EH (cell line): ENCODE data around the gene KAZN.

Experiments used
- DNase-seq: peaks from one replicate; pipeline ENCODE4 v3.0.0-alpha.2; 2015; ENCODE audit warnings: low read depth

KAZN gene

DNA sequence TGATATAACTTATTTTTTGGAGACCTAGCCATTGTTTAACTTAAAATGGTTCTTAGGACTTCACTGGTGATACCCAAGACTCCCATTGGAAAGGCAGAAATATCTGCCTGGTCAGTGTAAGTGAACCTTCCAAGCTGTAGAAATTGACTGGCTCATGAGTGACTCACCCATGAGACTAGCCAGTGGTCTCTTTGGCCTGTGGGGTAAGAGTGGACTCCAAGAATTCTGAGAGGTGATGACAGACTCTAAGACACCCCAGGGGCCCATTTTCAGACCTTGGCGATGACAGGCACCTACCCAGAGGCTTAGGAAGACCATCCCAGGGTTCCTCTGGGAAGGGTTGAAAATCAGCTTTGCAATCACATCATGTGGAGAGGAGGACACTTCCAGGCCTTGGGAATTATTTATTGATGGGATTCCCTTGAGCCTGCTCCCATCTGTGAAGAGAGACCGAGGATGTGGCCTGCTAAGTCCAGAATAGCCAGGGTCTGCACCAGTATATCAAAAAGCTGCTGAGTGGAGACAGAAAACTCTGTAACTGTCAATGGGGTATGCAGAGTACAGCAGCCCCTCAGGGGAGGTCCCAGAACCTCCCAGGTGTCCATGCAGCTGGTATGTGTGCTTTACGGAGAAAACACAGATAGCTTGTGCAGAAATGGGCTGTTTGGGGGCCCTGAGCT lies 78.9 kb downstream of the KAZN start:
- no peak for DNase-seq

DNA sequence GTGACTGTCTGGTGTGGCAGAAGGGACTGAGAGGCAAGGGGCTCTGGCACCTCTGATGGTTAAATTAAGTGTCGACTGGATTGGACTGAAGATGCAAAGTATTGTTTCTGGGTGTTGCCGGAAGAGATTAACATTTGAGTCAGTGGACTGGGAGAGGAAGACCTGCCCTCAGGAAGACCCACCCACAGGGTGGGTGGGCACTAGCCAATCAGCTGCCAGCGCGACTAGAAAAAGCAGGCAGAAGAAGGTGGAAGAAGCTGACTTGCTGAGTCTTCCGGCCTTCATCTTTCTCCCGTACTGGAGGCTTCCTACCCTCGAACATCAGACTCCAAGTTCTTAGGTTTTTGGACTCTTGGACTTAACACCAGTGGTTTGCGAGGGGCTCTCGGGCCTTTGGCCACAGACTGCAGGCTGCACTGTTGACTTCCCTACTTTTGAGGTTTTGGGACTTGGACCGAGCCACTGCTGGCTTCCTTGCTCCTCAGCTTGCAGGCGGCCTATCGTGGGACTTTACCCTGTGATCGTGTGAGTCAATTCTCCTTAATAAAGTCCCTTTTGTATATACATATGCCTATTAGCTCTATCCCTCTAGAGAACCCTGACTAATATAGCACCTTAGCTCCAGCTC lies 79.6 kb downstream of the KAZN start:
- DNase-seq = no peak

GRCh38 chr1:14679027-14679688 lies 80.7 kb downstream of the KAZN start:
- no peak for DNase-seq

DNA sequence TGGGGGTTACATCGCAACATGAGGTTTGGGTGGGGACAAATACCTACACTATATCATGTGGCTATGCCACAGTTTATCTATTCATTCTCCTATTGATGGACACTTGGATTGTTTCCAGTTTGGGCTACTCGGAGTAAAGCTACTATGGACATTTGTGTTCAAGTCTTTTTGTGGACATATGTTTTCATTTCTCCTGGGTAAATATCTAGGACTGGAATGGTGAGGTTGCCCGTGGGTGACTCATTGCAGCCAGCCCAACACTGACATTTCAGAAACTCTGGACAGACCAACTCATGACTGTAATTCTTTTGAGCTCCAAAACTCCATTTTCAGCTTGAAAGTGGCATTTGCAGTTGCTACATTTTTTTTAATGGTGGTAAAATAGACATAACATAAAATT lies 82.7 kb downstream of the KAZN start:
- no peak for DNase-seq

DNA sequence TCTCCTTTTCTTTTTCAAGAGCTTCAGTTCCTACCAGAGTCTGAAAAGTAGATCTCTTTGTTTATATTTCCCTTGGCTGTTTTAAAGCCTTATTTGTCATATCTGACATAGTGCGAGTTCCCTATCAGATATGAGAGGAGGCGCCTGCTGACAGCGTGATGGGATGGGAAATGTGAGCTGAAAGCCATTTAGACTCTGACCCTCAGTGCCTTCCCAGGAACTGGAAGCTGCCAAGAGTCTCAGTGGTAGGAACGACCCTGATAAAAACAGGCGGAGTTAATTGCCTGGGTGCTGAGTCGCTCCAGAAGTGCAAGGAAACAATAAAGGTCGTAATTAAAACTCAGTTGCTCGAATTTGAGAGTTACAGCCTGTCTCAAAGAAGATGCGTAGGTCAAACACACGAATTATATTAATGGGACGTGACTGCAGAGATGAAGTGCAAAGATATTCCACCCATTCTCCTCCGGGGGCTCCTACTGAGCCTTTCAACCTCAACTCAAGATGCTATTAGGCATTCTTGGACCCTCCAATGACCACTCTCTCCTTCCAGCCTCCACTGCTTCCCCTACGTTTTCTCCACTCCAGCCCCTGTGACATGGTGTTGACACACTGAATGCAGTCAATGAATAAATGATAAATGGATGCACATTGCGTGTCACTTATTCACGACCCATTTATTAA lies 84.6 kb downstream of the KAZN start:
- DNase-seq = no peak

GRCh38 chr1:14685078-14685477 lies 86.6 kb downstream of the KAZN start:
- no peak for DNase-seq

DNA sequence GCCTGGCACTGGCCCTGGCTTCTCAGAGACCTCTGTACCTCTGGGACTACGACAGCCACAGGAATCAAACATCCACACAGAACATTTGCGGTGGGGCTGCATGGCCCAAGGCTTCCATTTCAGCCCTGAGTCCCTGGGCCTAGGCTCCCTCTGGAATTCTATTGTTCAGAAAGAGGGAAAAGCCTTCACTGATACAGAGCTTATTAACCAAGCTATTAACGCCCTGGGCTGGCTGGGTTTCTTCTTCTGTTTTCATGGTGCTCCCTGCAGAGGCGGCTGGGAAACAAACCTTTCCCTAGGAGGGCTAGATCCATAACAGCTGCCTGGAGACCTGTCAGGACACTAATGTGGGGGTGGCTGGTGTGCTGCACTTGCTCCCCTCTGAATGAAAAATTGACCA lies 88.2 kb downstream of the KAZN start:
- no peak for DNase-seq

DNA sequence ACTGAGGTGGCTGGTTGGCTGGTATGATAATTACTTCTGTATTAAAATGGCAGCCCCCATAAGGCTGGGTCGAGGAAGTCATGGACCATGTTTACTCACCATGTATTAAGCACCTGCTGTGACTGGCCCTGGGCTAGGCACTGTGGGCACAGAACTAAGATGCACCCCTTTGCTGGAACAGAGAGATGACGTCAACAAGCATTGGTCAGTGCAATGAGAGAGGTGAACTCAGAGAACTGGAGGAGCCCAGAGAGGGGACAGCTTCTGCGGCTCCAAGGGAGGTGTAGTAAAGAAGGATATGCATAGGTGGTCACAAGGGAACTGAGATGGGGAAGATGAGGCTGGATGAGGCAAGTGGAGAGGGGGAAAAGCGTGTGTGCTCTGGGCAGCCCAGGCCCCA lies 88.7 kb downstream of the KAZN start:
- no peak for DNase-seq

DNA sequence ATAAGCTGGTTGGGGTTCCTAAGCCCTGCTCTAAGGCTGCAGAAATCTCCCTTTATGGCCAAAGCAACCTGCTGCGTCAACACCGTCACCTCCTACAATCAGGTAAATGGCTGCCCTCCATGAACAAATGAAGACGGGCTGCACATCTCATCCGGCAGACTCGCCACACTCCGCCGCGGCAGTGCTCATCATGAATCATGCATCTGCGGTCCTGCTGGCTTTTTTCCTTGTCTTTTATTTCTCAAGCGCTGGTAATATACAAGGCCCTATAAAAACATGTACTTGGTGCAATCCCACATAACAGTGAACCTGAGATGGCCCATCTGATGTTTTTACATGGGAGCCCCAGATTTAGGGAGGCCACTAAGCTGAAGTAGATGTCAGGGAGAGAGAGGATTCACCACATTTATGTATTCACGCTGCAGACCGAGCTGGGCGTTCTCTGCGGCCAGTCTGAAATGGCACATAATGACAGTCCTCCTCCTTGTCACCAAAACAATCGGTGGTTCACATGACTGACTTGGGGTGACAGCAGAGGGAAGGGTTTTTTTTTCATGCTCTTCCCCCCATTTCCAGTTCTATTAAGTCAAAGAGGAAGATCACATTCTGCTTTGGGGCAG lies 91.6 kb downstream of the KAZN start:
- DNase-seq = no peak

- DNase-seq = no peak
Measured at GRCh38 chr1:14693949-14694348, 95.5 kb downstream of the KAZN start.

- no peak for DNase-seq
Measured at GRCh38 chr1:14694589-14694988, 96.1 kb downstream of the KAZN start.

GRCh38 chr1:14696761-14697160 lies 98.3 kb downstream of the KAZN start:
- no peak for DNase-seq

GRCh38 chr1:14697353-14697752 lies 98.9 kb downstream of the KAZN start:
- DNase-seq = no peak

GRCh38 chr1:14698314-14698713 lies 99.8 kb downstream of the KAZN start:
- no peak for DNase-seq

GRCh38 chr1:14699620-14700019 lies 101.1 kb downstream of the KAZN start:
- no peak for DNase-seq

GRCh38 chr1:14704846-14705245 lies 106.4 kb downstream of the KAZN start:
- DNase-seq = no peak

DNA sequence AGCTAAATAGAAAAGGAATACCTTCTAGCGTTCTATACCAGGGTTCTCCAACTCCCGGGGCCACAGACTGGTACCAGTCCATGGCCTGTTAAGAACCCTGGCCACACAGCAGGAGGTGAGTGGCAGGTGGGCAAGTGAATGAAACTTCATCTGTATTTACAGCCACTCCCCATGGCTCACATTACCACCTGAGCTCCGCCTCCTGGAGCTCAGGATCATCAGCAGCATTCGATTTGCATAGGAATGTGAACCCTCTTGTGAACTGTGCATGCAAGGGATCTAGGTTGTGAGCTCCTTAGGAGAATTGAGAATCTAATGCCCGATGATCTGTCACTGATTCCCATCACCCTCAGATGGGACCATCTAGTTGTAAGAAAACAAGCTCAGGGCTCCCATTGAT lies 107.3 kb downstream of the KAZN start:
- DNase-seq = no peak

- no peak for DNase-seq
Measured at GRCh38 chr1:14706631-14707030, 108.1 kb downstream of the KAZN start.

GRCh38 chr1:14707531-14708445 lies 109.3 kb downstream of the KAZN start:
- no peak for DNase-seq

DNA sequence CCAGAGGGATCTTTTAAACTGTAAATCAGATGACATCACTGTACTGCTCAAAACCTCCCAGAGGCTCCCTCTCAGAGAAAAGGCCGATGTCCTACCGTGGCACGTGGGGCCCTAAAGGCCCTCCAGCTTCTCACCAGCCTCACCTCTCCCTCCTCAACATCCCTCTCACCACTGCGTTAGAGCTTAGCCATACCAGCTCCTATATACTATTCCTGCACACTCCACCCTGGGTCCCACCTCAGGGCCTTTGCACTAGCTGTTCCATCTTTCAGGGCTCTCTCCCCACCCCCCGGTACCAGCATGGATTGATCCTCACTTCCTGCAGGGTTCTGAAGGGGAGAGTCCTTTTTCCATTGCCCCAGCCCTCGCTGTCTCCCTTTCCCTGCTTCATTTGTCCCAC lies 111.8 kb downstream of the KAZN start:
- no peak for DNase-seq

GRCh38 chr1:14712136-14712535 lies 113.7 kb downstream of the KAZN start:
- DNase-seq = no peak
